Smooth muscle cell (in vitro differentiated cells): ENCODE data around the gene PCSK5. TPM values are rescaled to one million over a fixed set of nuclear protein-coding genes. Genes with fewer than 3 reads are reported as not detected.

Experiments used
- DNase-seq: peaks from one replicate; lab custom pipeline; 2025; ENCODE audit not compliant: unreplicated experiment; lab: John Stamatoyannopoulos, UW
- H2AFZ ChIP-seq: fragments of 200-600 bp; sonication (generic); 2 replicates; pipeline ENCODE4 v1.6.0; 2016; ENCODE audit warnings: antibody characterized with exemption, low read depth, mild to moderate bottlenecking
- H3F3A ChIP-seq: fragments of 200-600 bp; sonication (generic); 2 replicates; pipeline ENCODE4 v1.6.0; 2017; ENCODE audit warnings: antibody characterized with exemption, low read depth
- H3K27ac ChIP-seq: fragments of 200-600 bp; sonication (generic); 2 replicates; pipeline ENCODE4 v1.5.1; 2016; ENCODE audit warnings: low read depth, mild to moderate bottlenecking
- H3K27me3 ChIP-seq: fragments of 200-600 bp; sonication (generic); 2 replicates; pipeline ENCODE4 v1.6.1; 2016; ENCODE audit warnings: low read depth, mild to moderate bottlenecking
- H3K36me3 ChIP-seq: fragments of 200-600 bp; sonication (generic); 2 replicates; pipeline ENCODE4 v1.5.1; 2016; ENCODE audit warnings: low read depth
- H3K4me1 ChIP-seq: fragments of 200-600 bp; sonication (generic); 2 replicates; pipeline ENCODE4 v1.5.1; 2016; ENCODE audit warnings: low read depth
- H3K4me2 ChIP-seq: fragments of 200-600 bp; sonication (generic); 2 replicates; pipeline ENCODE4 v1.6.0; 2016; ENCODE audit warnings: mild to moderate bottlenecking
- H3K4me3 ChIP-seq: fragments of 200-600 bp; sonication (generic); 2 replicates; pipeline ENCODE4 v1.5.1; 2016; ENCODE audit warnings: mild to moderate bottlenecking
- H3K79me2 ChIP-seq: fragments of 200-600 bp; sonication (generic); 2 replicates; pipeline ENCODE4 v1.6.0; 2016; ENCODE audit warnings: low read depth, mild to moderate bottlenecking
- H3K9ac ChIP-seq: fragments of 200-600 bp; sonication (generic); 2 replicates; pipeline ENCODE4 v1.6.0; 2016; ENCODE audit warnings: low read depth
- H3K9me3 ChIP-seq: fragments of 200-600 bp; sonication (generic); replicated peaks from 2 replicates; pipeline ENCODE4 v1.5.1; 2016; ENCODE audit warnings: low read depth
- H4K20me1 ChIP-seq: fragments of 200-600 bp; sonication (generic); 2 replicates; pipeline ENCODE4 v1.6.0; 2016; ENCODE audit warnings: low read depth
- CTCF ChIP-seq: fragments of 200-600 bp; sonication (generic); IDR thresholded peaks from 2 replicates; pipeline ENCODE4 v1.5.1; 2017; ENCODE audit warnings: borderline replicate concordance, mild to moderate bottlenecking, antibody characterized with exemption; ENCODE audit not compliant: insufficient read depth, poor library complexity, severe bottlenecking
- WGBS: methylation state at CpG from one replicate; pipeline ENCODE4 v1.1.7; 2016; ENCODE audit warnings: low lambda C conversion rate; 5-methylcytosine and 5-hydroxymethylcytosine counted together
- polyA plus RNA-seq: library from polyadenylated mRNA; unstranded; fragments of >200 nt; fragmentation: Nextera tagmentation; extraction: Ambion mirVana; gene quantifications from 2 replicates; pipeline ENCODE4 v1.2.1, GENCODE V29; 2016
- total RNA-seq: library from RNA; depleted of rRNA; stranded (reverse); fragments of >200 nt; gene quantifications from 2 replicates; pipeline ENCODE4 v1.2.3, GENCODE V29; 2014

The PCSK5 gene
- total and polyA plus RNA-seq, 2 experiments from 2014 or later, result 2.3 to 2.8 TPM

- no peak for DNase-seq
- TF ChIP-seq CTCF, result no peak
- no peak overlapping the region for H2AFZ ChIP-seq
- no peak overlapping the region for H3K4me2 ChIP-seq
- H4K20me1 ChIP-seq, result no peaks in the 10 kb centered on the region
- no peak overlapping the region for H3K27ac ChIP-seq
- no peaks in the 10 kb centered on the region for H3K36me3 ChIP-seq
- no peak overlapping the region for H3K9ac ChIP-seq
- no peaks in the 10 kb centered on the region for H3K4me1 ChIP-seq
- 57% methylated on average over 2 of the region's 2 CpGs for WGBS
- no peaks in the 10 kb centered on the region for H3F3A ChIP-seq
- H3K27me3 ChIP-seq, result no peaks in the 10 kb centered on the region
- H3K4me3 ChIP-seq, result no peak overlapping the region
- no peaks in the 10 kb centered on the region for H3K9me3 ChIP-seq
- no peaks in the 10 kb centered on the region for H3K79me2 ChIP-seq
Measured at GRCh38 chr9:76109953-76110352, 219.5 kb downstream of the PCSK5 start.

GRCh38 chr9:76112151-76112550, 221.7 kb downstream of the PCSK5 start:
- no peaks in the 10 kb centered on the region for H4K20me1 ChIP-seq
- no peaks in the 10 kb centered on the region for H3F3A ChIP-seq
- no peak overlapping the region for H3K4me2 ChIP-seq
- no peak for DNase-seq
- no peaks in the 10 kb centered on the region for H3K9me3 ChIP-seq
- no peaks in the 10 kb centered on the region for H3K27me3 ChIP-seq
- H3K79me2 ChIP-seq, result no peaks in the 10 kb centered on the region
- H3K27ac ChIP-seq, result no peak overlapping the region
- H3K36me3 ChIP-seq, result no peaks in the 10 kb centered on the region
- H3K9ac ChIP-seq, result no peak overlapping the region
- TF ChIP-seq CTCF, result no peak
- WGBS, result 90% methylated on average over 2 of the region's 2 CpGs
- no peak overlapping the region for H2AFZ ChIP-seq
- no peak overlapping the region for H3K4me3 ChIP-seq
- no peaks in the 10 kb centered on the region for H3K4me1 ChIP-seq

GRCh38 chr9:76114144-76114543, 223.7 kb downstream of the PCSK5 start:
- Histone ChIP-seq H4K20me1 (no peaks in the 10 kb centered on the region), H2AFZ (no peak overlapping the region), H3F3A (no peaks in the 10 kb centered on the region), H3K9ac (no peak overlapping the region), H3K27ac (no peak overlapping the region), H3K4me3 (no peak overlapping the region), H3K9me3 (no peaks in the 10 kb centered on the region), H3K36me3 (no peaks in the 10 kb centered on the region), H3K79me2 (no peaks in the 10 kb centered on the region), H3K4me2 (no peak overlapping the region), H3K27me3 (no peaks in the 10 kb centered on the region), H3K4me1 (no peaks in the 10 kb centered on the region)
- 97% methylated on average over 3 of the region's 3 CpGs for WGBS
- no peak for DNase-seq
- no peak for TF ChIP-seq CTCF

GRCh38 chr9:76115396-76115795, 224.9 kb downstream of the PCSK5 start:
- Histone ChIP-seq H3K79me2 (no peaks in the 10 kb centered on the region), H3K36me3 (no peaks in the 10 kb centered on the region), H3K4me3 (no peak overlapping the region), H4K20me1 (no peaks in the 10 kb centered on the region), H3K27ac (no peak overlapping the region), H3K9ac (no peak overlapping the region), H3K4me2 (no peak overlapping the region), H2AFZ (no peak overlapping the region), H3K9me3 (no peaks in the 10 kb centered on the region), H3K4me1 (no peaks in the 10 kb centered on the region), H3K27me3 (no peaks in the 10 kb centered on the region), H3F3A (no peaks in the 10 kb centered on the region)
- TF ChIP-seq CTCF, result no peak
- DNase-seq, result no peak
- 93% methylated on average over 2 of the region's 2 CpGs for WGBS
